H1 (cell line): ENCODE measurements around the gene MBD5. TPM values are rescaled to one million over a fixed set of nuclear protein-coding genes. Genes with fewer than 3 reads are reported as not detected.

ENCODE experiments used
- CTCF ChIA-PET: fragments of 300-600 bp; sonication (Branson Sonifier 250); formaldehyde crosslinking; loops from one replicate; lab custom pipeline; 2021; ENCODE audit not compliant: partially characterized antibody; lab: Charles Lee
- POLR2A ChIA-PET: fragments of 300-600 bp; sonication (Branson Sonifier 250); formaldehyde crosslinking; loops from one replicate; lab custom pipeline; 2021; ENCODE audit warnings: inconsistent platforms; ENCODE audit not compliant: partially characterized antibody; lab: Charles Lee
- DNase-seq, 2 experiments: peaks; one replicate each; pipeline versions ENCODE4 v3.0.0 to v3.0.0-alpha.2; 2010 to 2022; ENCODE audit warnings: low spot score in 2 of 2, low read depth in 1 of 2, mixed read lengths in 1 of 2
- FAIRE-seq: peaks from 2 replicates; lab custom pipeline; 2011; peaks lifted over from hg19 to GRCh38; lab: Jason Lieb, UNC
- H2AFZ ChIP-seq: 2 replicates; pipeline ENCODE4 v1.8.1; 2012; ENCODE audit warnings: low read length, inconsistent platforms
- H2AK5ac ChIP-seq: 2 replicates; pipeline ENCODE4 v1.6.1; 2013; ENCODE audit warnings: low read depth, low read length
- H2BK120ac ChIP-seq: replicated peaks from 2 replicates; pipeline ENCODE3; 2013; ENCODE audit warnings: low read depth, low read length, inconsistent platforms
- H2BK12ac ChIP-seq: 2 replicates; pipeline ENCODE4 v1.6.1; 2013; ENCODE audit warnings: low read depth, low read length
- H2BK15ac ChIP-seq: 2 replicates; pipeline ENCODE4 v1.6.1; 2013; ENCODE audit warnings: low read length
- H2BK20ac ChIP-seq: 2 replicates; pipeline ENCODE4 v1.6.1; 2013; ENCODE audit warnings: low read length
- H2BK5ac ChIP-seq: 2 replicates; pipeline ENCODE4 v1.6.1; 2013; ENCODE audit warnings: low read depth, low read length
- H3K14ac ChIP-seq: 2 replicates; pipeline ENCODE4 v1.6.1; 2013; ENCODE audit warnings: inconsistent platforms; ENCODE audit not compliant: insufficient read length
- H3K18ac ChIP-seq: 2 replicates; pipeline ENCODE4 v1.6.1; 2013; ENCODE audit warnings: low read length; ENCODE audit errors: extremely low read depth
- H3K23ac ChIP-seq: 2 replicates; pipeline ENCODE4 v1.6.1; 2013; ENCODE audit warnings: inconsistent platforms; ENCODE audit not compliant: insufficient read length
- H3K23me2 ChIP-seq: 2 replicates; pipeline ENCODE4 v1.6.1; 2013; ENCODE audit warnings: low read depth, low read length
- H3K27ac ChIP-seq: 2 replicates; pipeline ENCODE4 v1.6.1; 2011; ENCODE audit warnings: low read depth, low read length, inconsistent platforms
- H3K27me3 ChIP-seq, 4 experiments: replicated peaks in 1 of 4; 1 replicate in 1 of 4; 2 replicates in 3 of 4; pipeline versions ENCODE4 v1.6.1 to v1.8.1; 2011 to 2013; ENCODE audit warnings: low read length in 3 of 4, mild to moderate bottlenecking in 3 of 4, inconsistent platforms in 2 of 4, mixed read lengths in 2 of 4, moderate library complexity in 1 of 4; ENCODE audit not compliant: control insufficient read depth in 3 of 4, insufficient read depth in 3 of 4; ENCODE audit errors: extremely low read depth in 1 of 4
- H3K36me3 ChIP-seq, 4 experiments: 2 replicates each; pipeline versions ENCODE4 v1.6.1 to v1.8.1; 2011 to 2013; ENCODE audit warnings: mild to moderate bottlenecking in 4 of 4, low read length in 3 of 4, moderate library complexity in 2 of 4, control low read depth in 1 of 4, inconsistent platforms in 1 of 4; ENCODE audit not compliant: insufficient read depth in 4 of 4, control insufficient read depth in 2 of 4
- H3K4ac ChIP-seq: replicated peaks from 2 replicates; pipeline ENCODE3; 2013; ENCODE audit warnings: low read length, low read depth, mixed read lengths, inconsistent platforms; ENCODE audit not compliant: insufficient read length
- H3K4me1 ChIP-seq, 4 experiments: replicated peaks in 1 of 4; 1 replicate in 1 of 4; 2 replicates in 3 of 4; pipeline versions ENCODE4 v1.6.1 to v1.8.1; 2011 to 2013; ENCODE audit warnings: low read length in 3 of 4, inconsistent platforms in 2 of 4, mixed read lengths in 1 of 4; ENCODE audit not compliant: insufficient read depth in 4 of 4, control insufficient read depth in 3 of 4
- H3K4me2 ChIP-seq, 2 experiments: 2 replicates each; pipeline versions ENCODE4 v1.6.1 to v1.8.1; 2011 to 2013; ENCODE audit warnings: low read depth in 2 of 2, low read length in 2 of 2, control low read depth in 1 of 2, inconsistent platforms in 1 of 2, mild to moderate bottlenecking in 1 of 2; ENCODE audit not compliant: insufficient read depth in 1 of 2
- H3K4me3 ChIP-seq, 4 experiments: fragments of 200-600, 300-600 bp in 1 of 4; sonication (generic), shearing (Covaris generic), sonication (Bioruptor Twin) in 1 of 4; 2 replicates each; pipeline versions ENCODE4 v1.5.1 to v1.8.1; 2011 to 2016; ENCODE audit warnings: low read length in 4 of 4, low read depth in 3 of 4, control low read depth in 2 of 4, inconsistent platforms in 2 of 4, mild to moderate bottlenecking in 2 of 4, mixed read lengths in 1 of 4, moderate library complexity in 1 of 4; ENCODE audit not compliant: insufficient read depth in 2 of 4; ENCODE audit errors: extremely low read depth in 1 of 4
- H3K56ac ChIP-seq: replicated peaks from 2 replicates; pipeline ENCODE3; 2013; ENCODE audit warnings: low read depth, mild to moderate bottlenecking, mixed read lengths, low read length, inconsistent platforms; ENCODE audit not compliant: insufficient read length
- H3K79me1 ChIP-seq: 2 replicates; pipeline ENCODE4 v1.6.1; 2013; ENCODE audit warnings: low read depth, low read length, control low read depth
- H3K79me2 ChIP-seq, 2 experiments: 2 replicates each; pipeline versions ENCODE4 v1.6.1 to v1.8.1; 2012 to 2013; ENCODE audit warnings: low read length in 2 of 2, mild to moderate bottlenecking in 2 of 2, inconsistent platforms in 1 of 2; ENCODE audit not compliant: insufficient read depth in 2 of 2, control insufficient read depth in 1 of 2
- H3K9ac ChIP-seq, 4 experiments: replicated peaks in 1 of 4; 1 replicate in 1 of 4; 2 replicates in 3 of 4; pipeline versions ENCODE4 v1.6.1 to v1.8.1; 2011 to 2013; ENCODE audit warnings: low read depth in 3 of 4, low read length in 3 of 4, control low read depth in 2 of 4, mild to moderate bottlenecking in 2 of 4, moderate library complexity in 2 of 4, inconsistent platforms in 1 of 4; ENCODE audit errors: extremely low read depth in 1 of 4
- H3K9me3 ChIP-seq, 2 experiments: 2 replicates each; pipeline versions ENCODE4 v1.6.1 to v1.8.1; 2012 to 2013; ENCODE audit warnings: mild to moderate bottlenecking in 2 of 2, moderate library complexity in 2 of 2, control low read depth in 1 of 2, inconsistent platforms in 1 of 2, low read depth in 1 of 2, low read length in 1 of 2, mixed read lengths in 1 of 2; ENCODE audit not compliant: insufficient read depth in 2 of 2
- H4K20me1 ChIP-seq, 2 experiments: replicated peaks in 1 of 2; 2 replicates each; pipeline versions ENCODE3 to v1.8.1; 2011 to 2013; ENCODE audit warnings: inconsistent platforms in 2 of 2, low read length in 2 of 2, mild to moderate bottlenecking in 1 of 2; ENCODE audit not compliant: insufficient read depth in 2 of 2, control insufficient read depth in 1 of 2
- H4K5ac ChIP-seq: 2 replicates; pipeline ENCODE4 v1.6.1; 2013; ENCODE audit warnings: low read length, low read depth, mixed read lengths, inconsistent platforms; ENCODE audit not compliant: insufficient read length
- H4K8ac ChIP-seq: 2 replicates; pipeline ENCODE4 v1.8.0; 2013; ENCODE audit warnings: mild to moderate bottlenecking, moderate library complexity, low read length, inconsistent platforms; ENCODE audit not compliant: insufficient read depth; ENCODE audit errors: extremely low read depth
- H4K91ac ChIP-seq: replicated peaks from 2 replicates; pipeline ENCODE3; 2013; ENCODE audit warnings: low read length, mixed read lengths, inconsistent platforms; ENCODE audit not compliant: insufficient read length
- EZH2 ChIP-seq: fragments of 200-600 bp; sonication (generic); IDR thresholded peaks from 2 replicates; pipeline ENCODE4 v1.7.1; 2012; ENCODE audit warnings: low read depth, mild to moderate bottlenecking, moderate library complexity, low read length, inconsistent platforms; ENCODE audit not compliant: severe bottlenecking
- MAFK ChIP-seq: IDR thresholded peaks from 2 replicates; pipeline ENCODE4 v1.6.1; 2012; ENCODE audit warnings: low read depth, mild to moderate bottlenecking, improper control_type of control experiment, low read length
- PHF8 ChIP-seq: fragments of 200-600 bp; sonication (generic); conservative IDR thresholded peaks from 2 replicates; pipeline ENCODE4 v1.7.1; 2012; ENCODE audit warnings: low read depth, mild to moderate bottlenecking, inconsistent platforms, low read length, moderate library complexity
- polyA plus RNA-seq, 7 experiments: library from polyadenylated mRNA; depleted of rRNA in 3 of 7; stranded (reverse) in 5 of 7; unstranded in 2 of 7; fragments of >200 nt in 5 of 7; fragments of 200-250 nt in 2 of 7; gene quantifications; 1 replicate in 5 of 7; 2 replicates in 1 of 7; 4 replicates in 1 of 7; pipeline versions ENCODE4 v1.2.1 to v1.2.3, GENCODE V29; 2011 to 2013; ENCODE audit warnings: missing spikeins in 2 of 7, mixed read lengths in 2 of 7
- total RNA-seq: library from RNA; stranded (reverse); fragmentation: NEBNext Ultra II Directional; extraction: Animal tissue kit (Norgen Biotek cat#: 25700); gene quantifications from 2 replicates; pipeline ENCODE4 v1.2.1, GENCODE V29; 2021

MBD5 gene
- total and polyA plus RNA-seq, 2 of the 8 experiments (the other 6 are each of a cell fraction or from before 2014, with no cell fraction given) = 9.7 to 29.4 TPM

- Histone ChIP-seq H3K23me2 (no peaks in the 10 kb centered on the region), H3K79me2 (no peaks in the 10 kb centered on the region), H3K23ac (no peak overlapping the region), H2BK12ac (no peak overlapping the region), H3K14ac (no peak overlapping the region), H3K4ac (no peak overlapping the region), H3K4me2 (no peak overlapping the region), H4K8ac (no peak overlapping the region), H4K20me1 (no peaks in the 10 kb centered on the region), H2BK5ac (no peak overlapping the region), H2AFZ (no peak overlapping the region), H3K9ac (no peak overlapping the region), H4K91ac (no peak overlapping the region), H3K18ac (no peak overlapping the region), H2AK5ac (no peak overlapping the region), H4K5ac (no peak overlapping the region), H3K4me1 (peaks cover 0 to 4% (median 4%) of the 10 kb centered on the region in 4 experiments; a peak in 5 of 7 replicates), H2BK120ac (no peak overlapping the region), H3K56ac (no peak overlapping the region), H3K36me3 (no peaks in the 10 kb centered on the region), H3K27ac (no peak overlapping the region), H3K9me3 (no peaks in the 10 kb centered on the region), H3K79me1 (no peaks in the 10 kb centered on the region), H3K27me3 (no peaks in the 10 kb centered on the region)
- FAIRE-seq (no peak), DNase-seq (no peak)
- ChIA-PET CTCF (interaction anchor here (0.8 to 4.8 kb wide), 7 partner anchors 8 to 274 kb away, joined by 3 to 54 read pairs (median 4); partner anchors contain the start of genes MBD5 and ORC4), POLR2A (no interaction called here)
- TF ChIP-seq PHF8 = no peak
- peak; percentile 43; the same call in 1 of the 2 replicates for TF ChIP-seq MAFK
- TF ChIP-seq EZH2 = no peak
- TF ChIP-seq, all 59 proteins: peak for 1
- Histone ChIP-seq H2BK20ac (no peak overlapping the region), H3K4me3 (no peak overlapping the region), H2BK15ac (no peak overlapping the region)
Measured at GRCh38 chr2:148202237-148202636, 181.3 kb downstream of the MBD5 start.
